Measurements from ENCODE around the gene RBM4.

Gene RBM4

DNA sequence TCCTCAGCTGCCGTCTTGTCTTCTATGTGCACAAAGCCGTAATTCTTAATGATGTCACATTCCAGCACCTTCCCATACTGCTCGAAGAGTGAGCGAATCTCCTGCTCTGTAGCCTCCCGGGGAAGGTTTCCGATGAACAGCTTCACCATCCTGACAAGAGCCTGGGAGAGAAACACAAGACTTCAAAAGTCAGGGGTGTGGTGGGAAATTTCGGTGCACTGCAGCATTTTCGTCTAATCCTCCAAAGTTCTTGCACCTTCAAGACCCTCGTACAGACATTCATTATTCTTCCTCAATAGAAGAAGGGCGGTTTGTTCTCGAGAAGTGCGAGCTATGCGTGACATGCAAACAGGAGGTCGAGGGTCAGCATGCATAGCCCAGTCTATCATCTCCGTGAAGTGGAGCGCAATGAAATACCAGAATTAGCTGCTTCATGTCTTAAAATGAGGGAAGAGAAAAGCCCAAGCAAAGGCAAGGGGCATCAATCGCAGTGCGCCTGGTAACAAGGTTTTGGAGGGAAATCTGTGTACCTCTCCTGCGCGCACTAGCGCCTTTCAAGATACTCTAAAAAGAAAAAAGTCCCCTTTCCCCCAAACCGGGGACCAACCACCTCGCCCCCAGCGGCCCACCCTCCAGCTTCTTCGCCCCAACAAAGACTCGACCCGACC lies 38.6 kb downstream of the RBM4 start:
- H3K4me3 ChIP-seq (ENCODE audit: low read depth, low read length) = peak overlapping the region; percentile 74
- DNase-seq (ENCODE audit: low read depth) = no peak
- TF ChIP-seq, protein P1, sequence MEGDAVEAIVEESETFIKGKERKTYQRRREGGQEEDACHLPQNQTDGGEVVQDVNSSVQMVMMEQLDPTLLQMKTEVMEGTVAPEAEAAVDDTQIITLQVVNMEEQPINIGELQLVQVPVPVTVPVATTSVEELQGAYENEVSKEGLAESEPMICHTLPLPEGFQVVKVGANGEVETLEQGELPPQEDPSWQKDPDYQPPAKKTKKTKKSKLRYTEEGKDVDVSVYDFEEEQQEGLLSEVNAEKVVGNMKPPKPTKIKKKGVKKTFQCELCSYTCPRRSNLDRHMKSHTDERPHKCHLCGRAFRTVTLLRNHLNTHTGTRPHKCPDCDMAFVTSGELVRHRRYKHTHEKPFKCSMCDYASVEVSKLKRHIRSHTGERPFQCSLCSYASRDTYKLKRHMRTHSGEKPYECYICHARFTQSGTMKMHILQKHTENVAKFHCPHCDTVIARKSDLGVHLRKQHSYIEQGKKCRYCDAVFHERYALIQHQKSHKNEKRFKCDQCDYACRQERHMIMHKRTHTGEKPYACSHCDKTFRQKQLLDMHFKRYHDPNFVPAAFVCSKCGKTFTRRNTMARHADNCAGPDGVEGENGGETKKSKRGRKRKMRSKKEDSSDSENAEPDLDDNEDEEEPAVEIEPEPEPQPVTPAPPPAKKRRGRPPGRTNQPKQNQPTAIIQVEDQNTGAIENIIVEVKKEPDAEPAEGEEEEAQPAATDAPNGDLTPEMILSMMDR (IDR thresholded peaks at IDR 0.05; ENCODE audit: control insufficient read depth, extremely low read depth, insufficient read depth) = no peak

DNA sequence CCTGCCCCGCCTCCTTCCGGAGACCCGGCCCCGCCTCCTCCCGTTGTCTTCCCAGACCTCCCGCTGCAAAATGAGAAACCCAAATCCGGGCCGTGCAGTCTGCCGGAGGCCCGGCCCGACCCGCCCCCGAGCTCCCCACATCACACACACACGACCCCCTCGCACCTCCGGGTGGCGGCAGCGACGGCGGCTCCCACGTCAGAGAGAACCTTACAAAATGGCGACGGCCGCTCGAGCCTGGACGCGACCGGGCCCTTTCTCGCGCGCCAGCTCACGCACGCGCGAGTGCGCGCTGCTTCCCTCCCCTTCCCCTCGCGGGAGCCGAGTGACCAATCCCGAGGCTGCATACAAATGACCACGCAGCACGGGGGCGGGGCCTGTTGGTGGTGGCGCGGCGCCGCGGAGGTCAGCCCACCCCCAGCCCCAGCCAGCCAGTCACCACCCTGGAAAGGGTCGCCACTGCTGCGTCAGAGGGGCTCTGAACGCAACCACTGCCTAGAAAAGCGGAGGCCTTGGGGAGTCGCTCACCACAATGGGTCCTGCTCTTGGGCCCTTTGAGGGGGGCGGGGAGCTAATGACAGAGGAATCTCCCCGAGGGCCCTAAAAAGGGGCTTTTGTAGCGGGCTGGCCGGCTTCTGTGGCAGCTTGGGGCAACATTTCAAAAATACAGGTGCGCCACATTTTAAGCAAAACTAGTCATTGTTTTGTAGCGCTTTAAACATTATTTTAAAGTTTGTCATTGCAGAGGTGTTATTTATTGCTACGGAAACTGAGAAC lies 39.3 kb downstream of the RBM4 start, which contains the start of gene RBM4B:
Gene RBM4B (minus strand): TSS at position 289 of the 777 bp plus-strand sequence. CDS start 808 bp downstream, outside the sequence.
- H3K4me3 ChIP-seq (ENCODE audit: low read depth, low read length) = peak within 1 kb of the TSS; percentile 74
- DNase-seq (ENCODE audit: low read depth) = peak; percentile 75
- TF ChIP-seq, protein P1 (IDR thresholded peaks at IDR 0.05; ENCODE audit: control insufficient read depth, extremely low read depth, insufficient read depth) = no peak

DNA sequence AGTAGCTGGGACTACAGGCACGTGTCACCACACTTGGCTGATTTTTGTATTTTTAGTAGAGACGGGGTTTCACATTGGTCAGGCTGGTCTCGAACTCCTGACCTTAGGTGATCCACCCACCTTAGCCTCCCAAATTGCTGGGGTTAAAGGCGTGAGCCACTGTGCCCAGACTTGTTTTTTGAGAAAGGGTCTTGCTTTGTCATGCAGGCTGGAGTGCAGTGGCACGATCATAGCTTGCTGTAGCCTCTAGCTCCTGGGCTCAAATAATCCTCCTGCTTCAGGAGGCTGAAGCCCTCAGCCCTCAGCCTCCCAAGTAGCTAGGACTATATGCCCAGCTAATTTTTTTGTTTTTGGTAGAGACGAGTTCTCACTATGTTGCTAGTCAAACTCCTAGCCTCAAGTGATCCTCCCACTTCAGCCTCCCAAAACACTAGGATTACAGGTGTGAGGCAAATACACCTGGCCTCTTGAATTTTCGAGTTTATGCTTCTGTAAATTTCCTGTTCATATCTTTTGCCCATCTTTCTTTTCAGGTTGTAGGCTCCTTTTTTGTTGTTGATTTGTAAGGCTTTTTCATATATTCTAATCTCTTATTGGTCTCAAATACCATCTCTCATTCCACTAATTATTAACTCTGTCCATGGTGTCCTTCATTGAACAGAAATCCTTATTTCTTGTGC lies 42.6 kb downstream of the RBM4 start:
- TF ChIP-seq, protein P1 (IDR thresholded peaks at IDR 0.05; ENCODE audit: control insufficient read depth, extremely low read depth, insufficient read depth) = no peak
- no peak overlapping the region for H3K4me3 ChIP-seq (ENCODE audit: low read depth, low read length)

DNA sequence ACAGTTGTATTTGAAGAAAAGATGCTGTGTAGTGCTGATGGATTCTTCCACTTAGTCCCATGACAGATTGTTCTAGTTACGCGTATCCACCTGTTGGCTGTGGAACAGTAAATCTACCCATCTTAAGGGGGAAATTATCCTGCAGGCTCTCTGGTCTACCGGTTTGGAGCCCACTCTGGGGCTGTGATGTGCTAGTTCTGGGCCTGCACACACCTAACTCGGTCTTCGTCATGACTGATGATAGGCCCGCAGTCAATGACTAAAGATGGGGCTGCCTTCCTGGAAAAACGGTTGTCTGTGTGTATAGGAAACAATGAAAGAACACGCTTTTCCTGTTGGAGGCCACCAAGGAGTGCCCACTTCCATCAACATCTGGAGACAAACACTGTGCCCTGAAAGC lies 45.4 kb downstream of the RBM4 start:
- TF ChIP-seq, protein P1 (IDR thresholded peaks at IDR 0.05; ENCODE audit: control insufficient read depth, extremely low read depth, insufficient read depth) = no peak
- H3K4me3 ChIP-seq (ENCODE audit: low read depth, low read length) = no peak overlapping the region
- no peak for DNase-seq (ENCODE audit: low read depth)

More for the DNA sequence above, 42.6 kb downstream of the RBM4 start:
- DNase-seq (ENCODE audit: low read depth) = no peak

DNA sequence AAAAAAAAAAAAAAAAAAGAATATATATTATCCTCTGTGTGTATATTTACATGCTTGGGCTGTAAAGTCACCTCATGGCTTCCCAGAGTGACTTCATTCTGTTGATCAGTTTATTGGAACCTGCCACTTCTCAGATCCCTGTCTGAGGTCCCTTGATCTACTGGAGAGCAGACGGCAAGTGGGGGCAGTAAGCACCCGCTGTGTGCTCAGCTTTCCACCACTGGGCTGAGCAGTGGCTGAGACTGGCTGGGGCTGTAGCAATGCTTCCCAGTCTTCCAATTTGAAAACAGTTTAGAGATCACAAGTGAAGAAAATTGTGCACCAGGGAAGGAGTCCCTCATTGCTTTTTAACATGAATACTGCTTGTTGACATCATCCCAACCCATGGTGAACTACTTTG lies 46.1 kb downstream of the RBM4 start:
- no peak overlapping the region for H3K4me3 ChIP-seq (ENCODE audit: low read depth, low read length)
- TF ChIP-seq, protein P1 (IDR thresholded peaks at IDR 0.05; ENCODE audit: control insufficient read depth, extremely low read depth, insufficient read depth) = no peak
- DNase-seq (ENCODE audit: low read depth) = no peak

DNA sequence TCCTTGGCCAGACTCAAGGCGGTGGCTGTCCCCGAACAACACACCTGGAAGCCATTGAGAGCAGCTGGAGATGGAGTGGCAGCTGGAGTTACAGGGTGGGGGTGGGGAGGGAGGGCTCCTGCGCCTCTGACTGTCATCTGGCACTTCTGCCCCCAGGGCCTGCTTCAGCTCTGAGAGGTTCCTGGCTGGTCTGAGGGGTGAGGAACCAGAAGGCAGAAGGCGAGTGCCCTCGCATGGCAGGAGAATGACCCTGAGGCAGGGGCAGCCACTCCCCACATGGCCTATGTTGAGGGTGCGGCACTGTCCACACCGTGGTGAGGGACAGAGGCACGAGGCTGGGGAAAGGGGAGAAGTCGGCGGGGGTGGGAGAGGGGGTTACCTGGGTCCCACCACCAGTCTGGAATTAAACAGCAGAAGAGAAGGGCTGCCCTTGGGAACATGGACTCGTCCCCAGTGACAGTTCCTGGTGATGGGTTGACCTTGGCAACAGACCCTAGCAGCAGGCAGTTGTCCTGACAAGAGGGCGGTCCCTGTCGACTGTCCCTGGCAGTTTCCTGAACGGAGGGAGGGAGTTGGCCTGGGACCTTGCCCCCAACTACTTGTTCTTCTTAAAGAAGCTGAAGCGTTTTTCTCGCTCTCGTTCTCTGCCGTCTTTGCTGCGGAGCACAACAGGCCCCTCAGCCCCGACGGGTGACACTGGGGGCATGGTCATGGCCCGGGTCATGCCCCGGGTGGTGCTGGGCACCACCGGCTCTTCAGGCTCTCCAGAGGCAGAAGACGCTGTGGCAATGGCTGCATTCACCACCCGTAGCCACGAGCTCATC lies 47.0 kb downstream of the RBM4 start:
- TF ChIP-seq, protein P1 (IDR thresholded peaks at IDR 0.05; ENCODE audit: control insufficient read depth, extremely low read depth, insufficient read depth) = no peak
- no peak overlapping the region for H3K4me3 ChIP-seq (ENCODE audit: low read depth, low read length)
- no peak for DNase-seq (ENCODE audit: low read depth)

Measured in LNCaP clone FGC (cell line).